Fibroblast of lung (primary cell): ENCODE measurements around the gene ZC3H14. TPM values are rescaled to one million over a fixed set of nuclear protein-coding genes. Genes with fewer than 3 reads are reported as not detected.

Experiments used
- DNase-seq, 2 donors: peaks; one replicate each; pipeline versions ENCODE4 v3.0.0 to v3.0.0-alpha.2; 2010; ENCODE audit warnings: low read depth in 2 of 2
- H2AFZ ChIP-seq: 2 replicates; pipeline ENCODE4 v1.5.1; 2012; ENCODE audit warnings: low read length, control low read depth, inconsistent platforms
- H3K27ac ChIP-seq: 2 replicates; pipeline ENCODE4 v1.5.1; 2011; ENCODE audit warnings: low read length, control low read depth; ENCODE audit not compliant: insufficient read depth
- H3K27me3 ChIP-seq: 2 replicates; pipeline ENCODE4 v1.5.1; 2011; ENCODE audit warnings: mild to moderate bottlenecking, low read length; ENCODE audit not compliant: control insufficient read depth, insufficient read depth
- H3K36me3 ChIP-seq: 2 replicates; pipeline ENCODE4 v1.5.1; 2011; ENCODE audit warnings: low read length; ENCODE audit not compliant: control insufficient read depth, insufficient read depth
- H3K4me1 ChIP-seq: 2 replicates; pipeline ENCODE4 v1.5.1; 2011; ENCODE audit warnings: low read length; ENCODE audit not compliant: control insufficient read depth, insufficient read depth; ENCODE audit errors: extremely low read depth
- H3K4me2 ChIP-seq: 2 replicates; pipeline ENCODE4 v1.5.1; 2011; ENCODE audit warnings: low read length, control low read depth; ENCODE audit not compliant: insufficient read depth; ENCODE audit errors: extremely low read depth
- H3K4me3 ChIP-seq, 4 experiments: fragments of 200-600 bp in 1 of 4; sonication (generic) in 1 of 4; replicated peaks in 1 of 4; 2 replicates each; pipeline ENCODE4 v1.5.1; 2011 to 2016; ENCODE audit warnings: low read length in 4 of 4, low read depth in 3 of 4, mild to moderate bottlenecking in 3 of 4, control low read depth in 2 of 4, inconsistent platforms in 1 of 4, mixed read lengths in 1 of 4; ENCODE audit not compliant: insufficient read depth in 1 of 4; ENCODE audit errors: control extremely low read depth in 1 of 4
- H3K79me2 ChIP-seq: 2 replicates; pipeline ENCODE4 v1.5.1; 2012; ENCODE audit warnings: mild to moderate bottlenecking, low read length, inconsistent platforms; ENCODE audit not compliant: control insufficient read depth, insufficient read depth
- H3K9ac ChIP-seq: 2 replicates; pipeline ENCODE4 v1.5.1; 2011; ENCODE audit warnings: mild to moderate bottlenecking, low read length, control low read depth; ENCODE audit not compliant: insufficient read depth
- H3K9me3 ChIP-seq: 2 replicates; pipeline ENCODE4 v1.5.1; 2012; ENCODE audit warnings: low read depth, low read length; ENCODE audit not compliant: control insufficient read depth, insufficient read depth
- H4K20me1 ChIP-seq: 2 replicates; pipeline ENCODE4 v1.5.1; 2011; ENCODE audit warnings: low read length; ENCODE audit not compliant: control insufficient read depth, insufficient read depth; ENCODE audit errors: extremely low read depth
- EZH2 ChIP-seq: IDR thresholded peaks from 2 replicates; pipeline ENCODE4 v1.5.1; 2012; ENCODE audit warnings: low read length, control low read depth, mild to moderate bottlenecking; ENCODE audit errors: missing control alignments
- polyA plus RNA-seq, 2 donors: library from polyadenylated mRNA; depleted of rRNA in 1 of 2; stranded (reverse) in 1 of 2; unstranded in 1 of 2; fragments of >200 nt; gene quantifications; 2 replicates each; pipeline ENCODE4 v1.2.1, GENCODE V29; 2011 to 2012; ENCODE audit warnings: missing spikeins in 1 of 2
- total RNA-seq: library from RNA; depleted of rRNA; stranded (reverse); fragments of >200 nt; gene quantifications from 2 replicates; pipeline ENCODE4 v1.2.1, GENCODE V29; 2014
- TF ChIP-seq, protein P1 (sequence below), 2 donors: IDR thresholded peaks in 1 of 2; conservative IDR thresholded peaks in 1 of 2; 1 replicate in 1 of 2; 2 replicates in 1 of 2; pipeline ENCODE4 v1.5.1; 2011 to 2012; ENCODE audit warnings: low read length in 2 of 2, control low read depth in 1 of 2, inconsistent platforms in 1 of 2, low read depth in 1 of 2, mild to moderate bottlenecking in 1 of 2

ZC3H14 gene
- total and polyA plus RNA-seq, 2 donors (not counting 1 experiment from before 2014, with no cell fraction given) = 71.0 to 77.4 TPM

DNA sequence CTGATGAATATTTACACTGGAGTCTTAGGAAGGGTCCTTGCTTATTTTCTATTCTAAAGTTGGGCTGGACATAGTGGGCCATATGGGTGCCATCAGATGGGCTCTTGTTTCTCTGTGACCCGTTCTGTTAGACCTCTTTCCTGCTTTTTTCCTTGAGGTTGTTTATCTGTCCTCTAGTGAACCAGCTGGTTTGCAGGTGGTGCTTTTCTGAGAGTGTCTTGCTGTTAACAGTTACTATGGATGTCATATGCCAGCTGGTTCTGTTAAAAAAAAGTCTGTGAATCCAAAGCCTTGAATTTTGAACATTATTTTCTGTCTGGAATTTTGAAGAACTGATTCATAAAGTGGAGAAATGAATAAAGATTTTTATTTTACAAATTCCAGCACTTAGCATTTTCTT is 29.2 kb downstream of the ZC3H14 start:
- Histone ChIP-seq H3K9ac (no peak overlapping the region), H3K4me2 (no peak overlapping the region), H4K20me1 (no peaks in the 10 kb centered on the region), H3K9me3 (no peaks in the 10 kb centered on the region), H3K36me3 (peaks cover 8% of the 10 kb centered on the region), H3K4me3 (no peak overlapping the region), H3K27me3 (no peaks in the 10 kb centered on the region), H3K79me2 (no peaks in the 10 kb centered on the region), H3K27ac (no peak overlapping the region), H3K4me1 (peaks cover 2% of the 10 kb centered on the region), H2AFZ (no peak overlapping the region)
- TF ChIP-seq, protein P1, sequence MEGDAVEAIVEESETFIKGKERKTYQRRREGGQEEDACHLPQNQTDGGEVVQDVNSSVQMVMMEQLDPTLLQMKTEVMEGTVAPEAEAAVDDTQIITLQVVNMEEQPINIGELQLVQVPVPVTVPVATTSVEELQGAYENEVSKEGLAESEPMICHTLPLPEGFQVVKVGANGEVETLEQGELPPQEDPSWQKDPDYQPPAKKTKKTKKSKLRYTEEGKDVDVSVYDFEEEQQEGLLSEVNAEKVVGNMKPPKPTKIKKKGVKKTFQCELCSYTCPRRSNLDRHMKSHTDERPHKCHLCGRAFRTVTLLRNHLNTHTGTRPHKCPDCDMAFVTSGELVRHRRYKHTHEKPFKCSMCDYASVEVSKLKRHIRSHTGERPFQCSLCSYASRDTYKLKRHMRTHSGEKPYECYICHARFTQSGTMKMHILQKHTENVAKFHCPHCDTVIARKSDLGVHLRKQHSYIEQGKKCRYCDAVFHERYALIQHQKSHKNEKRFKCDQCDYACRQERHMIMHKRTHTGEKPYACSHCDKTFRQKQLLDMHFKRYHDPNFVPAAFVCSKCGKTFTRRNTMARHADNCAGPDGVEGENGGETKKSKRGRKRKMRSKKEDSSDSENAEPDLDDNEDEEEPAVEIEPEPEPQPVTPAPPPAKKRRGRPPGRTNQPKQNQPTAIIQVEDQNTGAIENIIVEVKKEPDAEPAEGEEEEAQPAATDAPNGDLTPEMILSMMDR (conservative IDR thresholded peaks at IDR 0.05 in 1 of 2, IDR thresholded peaks at IDR 0.05 in 1 of 2; ENCODE audit: low read depth in 1 of 2, low read length in 2 of 2) = no peak
- TF ChIP-seq EZH2 = no peak
- DNase-seq = peak in 1 of 2 donors; percentile 9

DNA sequence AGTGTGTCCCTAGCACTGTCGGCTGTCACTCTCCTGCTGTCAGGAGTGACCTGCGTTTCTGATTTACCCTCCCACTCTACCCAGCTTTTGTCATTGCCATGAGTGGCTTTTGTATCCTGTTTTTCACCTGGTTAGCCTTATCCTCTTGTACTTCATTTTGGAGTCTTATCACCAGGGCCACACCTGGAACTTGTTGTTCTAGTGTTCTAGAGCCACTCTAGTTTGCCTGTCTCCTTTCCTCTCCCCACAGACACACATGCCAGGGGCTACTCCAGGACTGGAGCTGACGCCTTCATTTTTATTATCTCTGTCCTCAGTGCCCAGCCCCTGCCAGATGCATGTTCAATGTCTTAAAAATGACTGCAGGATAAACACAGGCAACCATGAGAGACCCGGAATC is 34.2 kb downstream of the ZC3H14 start:
- H2AFZ ChIP-seq = no peak overlapping the region
- no peak overlapping the region for H3K4me3 ChIP-seq
- H3K36me3 ChIP-seq = peaks cover 9% of the 10 kb centered on the region
- no peak overlapping the region for H3K4me2 ChIP-seq
- H3K9me3 ChIP-seq = no peaks in the 10 kb centered on the region
- H4K20me1 ChIP-seq = no peaks in the 10 kb centered on the region
- no peaks in the 10 kb centered on the region for H3K79me2 ChIP-seq
- H3K27me3 ChIP-seq = no peaks in the 10 kb centered on the region
- TF ChIP-seq, protein P1 (conservative IDR thresholded peaks at IDR 0.05 in 1 of 2, IDR thresholded peaks at IDR 0.05 in 1 of 2; ENCODE audit: low read depth in 1 of 2, low read length in 2 of 2) = no peak
- TF ChIP-seq EZH2 = no peak
- H3K9ac ChIP-seq = no peak overlapping the region
- H3K27ac ChIP-seq = no peak overlapping the region
- DNase-seq = no peak
- no peaks in the 10 kb centered on the region for H3K4me1 ChIP-seq

DNA sequence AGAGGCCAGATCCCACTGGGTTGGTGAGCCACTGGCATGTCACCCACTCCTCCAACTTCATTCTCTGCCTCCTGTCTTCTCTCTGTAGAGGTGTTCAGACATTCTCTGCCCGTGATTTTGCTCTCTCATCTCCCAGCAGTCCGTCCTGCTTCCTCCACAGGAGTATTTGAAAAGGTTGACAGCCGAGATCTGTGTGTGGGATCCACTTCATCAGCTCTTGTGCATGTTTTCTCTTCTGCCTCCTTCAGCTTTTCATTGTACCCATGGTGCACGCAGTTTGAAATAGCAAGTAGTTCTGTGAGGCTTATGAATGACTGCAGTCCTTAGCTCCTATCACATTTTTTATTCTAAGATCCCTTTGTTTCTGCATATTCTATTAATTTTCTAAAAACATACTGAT is 34.8 kb downstream of the ZC3H14 start:
- Histone ChIP-seq H3K9me3 (no peaks in the 10 kb centered on the region), H3K4me1 (no peaks in the 10 kb centered on the region), H3K36me3 (peaks cover 9% of the 10 kb centered on the region), H3K4me3 (no peak overlapping the region), H3K27ac (no peak overlapping the region), H3K79me2 (no peaks in the 10 kb centered on the region), H4K20me1 (no peaks in the 10 kb centered on the region), H3K9ac (no peak overlapping the region), H3K4me2 (no peak overlapping the region), H3K27me3 (no peaks in the 10 kb centered on the region), H2AFZ (no peak overlapping the region)
- DNase-seq = no peak
- TF ChIP-seq EZH2 = no peak
- TF ChIP-seq, protein P1 (conservative IDR thresholded peaks at IDR 0.05 in 1 of 2, IDR thresholded peaks at IDR 0.05 in 1 of 2; ENCODE audit: low read depth in 1 of 2, low read length in 2 of 2) = no peak
